Activated CD4-positive, alpha-beta T cell treated with anti-CD3 and anti-CD28 coated beads for 48 hours (primary cell): ENCODE results near the gene ANKRD12.

Source experiments
- DNase-seq: peaks from one replicate; pipeline ENCODE4 v3.0.0-alpha.2; 2020

ANKRD12 gene

GRCh38 chr18:9234528-9234927 lies 97.9 kb downstream of the ANKRD12 start:
- DNase-seq = no peak

- DNase-seq = no peak
Measured at GRCh38 chr18:9237981-9238380, 101.4 kb downstream of the ANKRD12 start.

- no peak for DNase-seq
Measured at GRCh38 chr18:9239720-9240119, 103.1 kb downstream of the ANKRD12 start.

GRCh38 chr18:9240270-9240669 lies 103.7 kb downstream of the ANKRD12 start:
- no peak for DNase-seq

- DNase-seq = no peak
Measured at GRCh38 chr18:9243029-9243428, 106.4 kb downstream of the ANKRD12 start.

- no peak for DNase-seq
Measured at GRCh38 chr18:9244376-9244775, 107.8 kb downstream of the ANKRD12 start.

- no peak for DNase-seq
Measured at GRCh38 chr18:9248661-9249060, 112.1 kb downstream of the ANKRD12 start.

GRCh38 chr18:9249254-9249653 lies 112.7 kb downstream of the ANKRD12 start:
- no peak for DNase-seq

- DNase-seq = no peak
Measured at GRCh38 chr18:9259173-9259572, 122.6 kb downstream of the ANKRD12 start.

GRCh38 chr18:9260388-9261380 lies 124.1 kb downstream of the ANKRD12 start:
- no peak for DNase-seq

- DNase-seq = no peak
Measured at GRCh38 chr18:9263264-9263663, 126.7 kb downstream of the ANKRD12 start.

- DNase-seq = peak; percentile 9
Measured at GRCh38 chr18:9264797-9265196, 128.2 kb downstream of the ANKRD12 start.

- DNase-seq = no peak
Measured at GRCh38 chr18:9273221-9273620, 136.6 kb downstream of the ANKRD12 start.

GRCh38 chr18:9275890-9276289 lies 139.3 kb downstream of the ANKRD12 start:
- no peak for DNase-seq

- DNase-seq = no peak
Measured at GRCh38 chr18:9278028-9278427, 141.4 kb downstream of the ANKRD12 start.

- DNase-seq = no peak
Measured at GRCh38 chr18:9280849-9281248, 144.3 kb downstream of the ANKRD12 start.

- no peak for DNase-seq
Measured at GRCh38 chr18:9281780-9282179, 145.2 kb downstream of the ANKRD12 start.

- DNase-seq = no peak
Measured at GRCh38 chr18:9283791-9284190, 147.2 kb downstream of the ANKRD12 start.

- DNase-seq = no peak
Measured at GRCh38 chr18:9285604-9286003, 149.0 kb downstream of the ANKRD12 start.

GRCh38 chr18:9287036-9287435 lies 150.5 kb downstream of the ANKRD12 start:
- DNase-seq = no peak

- no peak for DNase-seq
Measured at GRCh38 chr18:9289698-9290097, 153.1 kb downstream of the ANKRD12 start.

- DNase-seq = no peak
Measured at GRCh38 chr18:9290156-9290555, 153.6 kb downstream of the ANKRD12 start.

- no peak for DNase-seq
Measured at GRCh38 chr18:9292047-9292446, 155.5 kb downstream of the ANKRD12 start.

- no peak for DNase-seq
Measured at GRCh38 chr18:9293948-9294347, 157.4 kb downstream of the ANKRD12 start.
